Left ventricle myocardium superior (tissue), 1 donor: Measurements from ENCODE around the gene CD248. TPM values are rescaled to one million over a fixed set of nuclear protein-coding genes. Genes with fewer than 3 reads are reported as not detected.

Experiments
- ATAC-seq: fragments of 200-7000 bp; cut with Tn5 transposase; one replicate; pipeline ENCODE4 v1.9.1; 2020; ENCODE audit warnings: mild to moderate bottlenecking, moderate library complexity
- DNase-seq: peaks from one replicate; pipeline ENCODE4 v3.0.0-alpha.2; 2020
- intact Hi-C: fragments of 100-400 bp; cut with micrococcal nuclease; formaldehyde crosslinking; loops from one replicate; pipeline ENCODE4 v1.11.0; 2022
- total RNA-seq: library from RNA; stranded (reverse); fragmentation: NEBNext Ultra II Directional; extraction: Animal tissue kit (Norgen Biotek cat#: 25700); gene quantifications from one replicate; pipeline ENCODE4 v1.2.1, GENCODE V29; 2021
- donor health status: DM: no; HTN: yes; CAD: no; lungs with severe emphysema.

CD248 gene
- total RNA-seq, 1 donor from 2014 or later, result 11.1 TPM

GRCh38 chr11:66341502-66342126, 24.8 kb upstream of the CD248 start:
- ATAC-seq, result no peak
- DNase-seq, result peak; percentile 6
- intact Hi-C loops, result no loop called here

- intact Hi-C loops, result no loop called here
- ATAC-seq (no peak), DNase-seq (no peak)
Observed at GRCh38 chr11:66340596-66341501, 24.0 kb upstream of the CD248 start.

- DNase-seq (peak; percentile 7), ATAC-seq (no peak)
- intact Hi-C loops, result no loop called here
Observed at GRCh38 chr11:66339686-66340483, 23.0 kb upstream of the CD248 start.

GRCh38 chr11:66339162-66339675, 22.4 kb upstream of the CD248 start:
- DNase-seq (no peak), ATAC-seq (no peak)
- intact Hi-C loops, result no loop called here

- no peak for DNase-seq
- ATAC-seq, result no peak
- intact Hi-C loops, result no loop called here
Observed at GRCh38 chr11:66338276-66339161, 21.7 kb upstream of the CD248 start.

GRCh38 chr11:66337103-66337899, 20.5 kb upstream of the CD248 start:
- DNase-seq (no peak), ATAC-seq (peak; percentile 4)
- intact Hi-C loops, result no loop called here

GRCh38 chr11:66336234-66337102, 19.6 kb upstream of the CD248 start, which contains the start of gene RIN1:
RIN1 (minus strand) TSS chr11:66336434; CDS start chr11:66336402, 32 bp downstream.
- DNase-seq (peak; percentile 59), ATAC-seq (peak; percentile 70)
- intact Hi-C loops, result no loop called here

GRCh38 chr11:66335531-66336233, 18.8 kb upstream of the CD248 start:
- intact Hi-C loops, result no loop called here
- peak; percentile 41 for DNase-seq

GRCh38 chr11:66334605-66335442, 18.0 kb upstream of the CD248 start:
- DNase-seq (no peak), ATAC-seq (no peak)
- intact Hi-C loops, result no loop called here

More at GRCh38 chr11:66335531-66336233, 18.8 kb upstream of the CD248 start:
- ATAC-seq, result peak; percentile 29

- intact Hi-C loops, result no loop called here
- DNase-seq (no peak), ATAC-seq (no peak)
Observed at GRCh38 chr11:66333896-66334604, 17.2 kb upstream of the CD248 start.

- ATAC-seq (no peak), DNase-seq (no peak)
- intact Hi-C loops, result no loop called here
Observed at GRCh38 chr11:66333220-66333877, 16.5 kb upstream of the CD248 start.

GRCh38 chr11:66332371-66333219, 15.8 kb upstream of the CD248 start:
- intact Hi-C loops, result no loop called here
- DNase-seq (no peak), ATAC-seq (no peak)
